ENCODE data around the gene DOCK2. TPM values are rescaled to one million over a fixed set of nuclear protein-coding genes. Genes with fewer than 3 reads are reported as not detected.

DOCK2 gene
- total and polyA plus RNA-seq, 7 donors: 2.3 to 21.1 (median 12.5) TPM

GRCh38 chr5:169745441-169746146 is 108.5 kb downstream of the DOCK2 start:
- TF ChIP-seq POLR2AphosphoS5 (IDR thresholded peaks at IDR 0.05) (no peak), POLR2A (IDR thresholded peaks at IDR 0.05) (no peak), EP300 (IDR thresholded peaks at IDR 0.05) (no peak), CTCF (IDR thresholded peaks at IDR 0.05) (no peak)

DNA sequence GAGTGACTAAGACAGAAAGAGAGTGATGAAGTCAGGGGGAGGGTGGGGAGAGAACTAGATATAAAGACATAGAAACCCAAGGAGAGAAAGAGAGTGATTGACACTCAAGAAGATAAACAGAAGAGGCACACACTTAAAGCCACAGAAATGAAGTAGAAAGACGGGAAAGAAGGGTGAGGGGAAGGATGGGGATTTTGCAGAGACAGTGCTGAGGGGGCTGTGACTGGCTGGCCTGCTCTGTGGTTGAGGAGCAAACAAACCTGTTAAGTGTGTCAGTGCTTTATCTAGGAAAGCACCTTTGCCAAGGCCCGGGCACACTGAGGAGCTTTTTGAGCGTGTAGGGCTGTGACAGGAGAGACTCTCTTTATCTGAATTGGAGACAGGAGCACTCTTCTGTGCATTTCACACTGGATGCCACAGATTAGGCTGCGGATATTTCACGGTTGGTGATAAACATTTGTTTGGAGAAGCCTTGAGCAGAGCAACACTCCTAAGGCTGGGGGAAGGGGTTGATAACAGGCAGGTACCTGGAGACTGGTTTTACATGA is 109.1 kb downstream of the DOCK2 start:
- Histone ChIP-seq H3K36me3 (no peaks in the 10 kb centered on the region), H3K9me3 (no peaks in the 10 kb centered on the region), H3K4me1 (no peaks in the 10 kb centered on the region), H3K27ac (no peak overlapping the region), H3K27me3 (no peaks in the 10 kb centered on the region), H3K4me3 (no peak overlapping the region)
- no peak for TF ChIP-seq POLR2AphosphoS5 (IDR thresholded peaks at IDR 0.05)
- no peak for TF ChIP-seq EP300 (IDR thresholded peaks at IDR 0.05)
- TF ChIP-seq POLR2A (IDR thresholded peaks at IDR 0.05): no peak
- no peak for TF ChIP-seq CTCF (IDR thresholded peaks at IDR 0.05)
- DNase-seq: no peak
- intact Hi-C loops (cut with DNase I): no loop called here
- WGBS, 2 donors: 37 to 64% methylated on average over 5 of the region's 5 CpGs

More at GRCh38 chr5:169745441-169746146, 108.5 kb downstream of the DOCK2 start:
- no peaks in the 10 kb centered on the region for H3K36me3 ChIP-seq
- no peak for DNase-seq
- intact Hi-C loops (cut with DNase I): no loop called here
- H3K9me3 ChIP-seq: no peaks in the 10 kb centered on the region
- no peak overlapping the region for H3K4me3 ChIP-seq
- H3K4me1 ChIP-seq: no peaks in the 10 kb centered on the region
- no peaks in the 10 kb centered on the region for H3K27me3 ChIP-seq
- WGBS, 2 donors: 59 to 79% methylated on average over 6 of the region's 6 CpGs
- no peak overlapping the region for H3K27ac ChIP-seq

GRCh38 chr5:169748174-169748573 is 111.1 kb downstream of the DOCK2 start:
- TF ChIP-seq POLR2AphosphoS5 (IDR thresholded peaks at IDR 0.05): no peak
- TF ChIP-seq CTCF (IDR thresholded peaks at IDR 0.05): no peak
- no peak for TF ChIP-seq POLR2A (IDR thresholded peaks at IDR 0.05)
- TF ChIP-seq EP300 (IDR thresholded peaks at IDR 0.05): no peak
- intact Hi-C loops (cut with DNase I): no loop called here
- Histone ChIP-seq H3K36me3 (no peaks in the 10 kb centered on the region), H3K27ac (no peak overlapping the region), H3K4me1 (no peaks in the 10 kb centered on the region), H3K9me3 (no peaks in the 10 kb centered on the region), H3K27me3 (no peaks in the 10 kb centered on the region), H3K4me3 (no peak overlapping the region)
- WGBS, 2 donors: 61 to 79% methylated on average over 3 of the region's 3 CpGs
- no peak for DNase-seq

DNA sequence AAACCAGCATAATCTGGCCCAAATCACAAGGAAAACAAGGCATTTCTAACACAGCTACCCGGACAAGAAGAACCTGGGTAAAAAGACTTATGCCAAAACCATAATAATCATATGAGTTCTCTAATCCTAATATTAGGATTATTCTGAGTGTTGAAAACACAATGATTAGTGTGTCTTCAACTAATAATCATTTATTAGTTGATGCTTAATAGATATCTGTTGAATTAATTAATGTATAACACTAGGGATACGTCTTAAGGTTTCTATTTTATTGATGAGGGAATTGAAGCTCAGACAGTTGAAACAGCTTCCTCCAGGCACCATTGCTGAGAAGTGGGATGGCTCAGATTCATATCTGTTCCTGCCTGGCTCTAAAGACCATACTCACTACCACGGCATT is 112.2 kb downstream of the DOCK2 start:
- H3K36me3 ChIP-seq: no peaks in the 10 kb centered on the region
- H3K4me3 ChIP-seq: no peak overlapping the region
- no peaks in the 10 kb centered on the region for H3K27me3 ChIP-seq
- DNase-seq: no peak
- no peaks in the 10 kb centered on the region for H3K9me3 ChIP-seq
- H3K4me1 ChIP-seq: no peaks in the 10 kb centered on the region
- 84 to 89% methylated on average over 3 of the region's 3 CpGs for WGBS, 2 donors
- intact Hi-C loops (cut with DNase I): no loop called here
- TF ChIP-seq CTCF (IDR thresholded peaks at IDR 0.05) (no peak), POLR2A (IDR thresholded peaks at IDR 0.05) (no peak), POLR2AphosphoS5 (IDR thresholded peaks at IDR 0.05) (no peak), EP300 (IDR thresholded peaks at IDR 0.05) (no peak)
- no peak overlapping the region for H3K27ac ChIP-seq
